IMR-90 (cell line): ENCODE results near the gene CTDSPL. TPM values are rescaled to one million over a fixed set of nuclear protein-coding genes. Genes with fewer than 3 reads are reported as not detected.

Experiments used
- ATAC-seq: fragments of 200-7000 bp; cut with Tn5 transposase; 2 replicates; pipeline ENCODE4 v1.9.1; 2020; ENCODE audit warnings: low read depth, mild to moderate bottlenecking, moderate library complexity
- BruUV-seq: library from RNA; stranded (reverse); fragments of 400-500 nt; replicated peaks from 2 replicates; lab custom pipeline; 2021; lab: Mats Ljungman, UMichigan
- CTCF ChIA-PET: fragments of 300-600 bp; formaldehyde crosslinking; extraction: SDS; loops from one replicate; lab custom pipeline; 2021; ENCODE audit warnings: antibody characterized with exemption; lab: Yijun Ruan, JAX
- POLR2A ChIA-PET: fragments of 300-600 bp; sonication (Branson Sonifier 250); formaldehyde crosslinking; loops from one replicate; lab custom pipeline; 2022; ENCODE audit warnings: antibody characterized with exemption; ENCODE audit not compliant: unreplicated experiment; lab: Charles Lee
- DNase-seq: peaks from one replicate; pipeline ENCODE4 v3.0.0; 2013
- H2AFZ ChIP-seq: replicated peaks from 2 replicates; pipeline ENCODE3; 2013; ENCODE audit warnings: low read length, mild to moderate bottlenecking; ENCODE audit not compliant: poor library complexity
- H2AK5ac ChIP-seq: 2 replicates; pipeline ENCODE4 v1.6.1; 2013; ENCODE audit warnings: low read depth, low read length, inconsistent platforms
- H2AK9ac ChIP-seq: replicated peaks from 2 replicates; pipeline ENCODE3; 2013; ENCODE audit warnings: mild to moderate bottlenecking, low read depth, low read length, moderate library complexity; ENCODE audit not compliant: poor library complexity
- H2BK120ac ChIP-seq: 2 replicates; pipeline ENCODE4 v1.6.1; 2013; ENCODE audit warnings: low read depth, low read length, inconsistent platforms
- H2BK15ac ChIP-seq: 3 replicates; pipeline ENCODE4 v1.6.1; 2013; ENCODE audit warnings: low read depth, low read length, inconsistent platforms
- H2BK20ac ChIP-seq: 2 replicates; pipeline ENCODE4 v1.6.1; 2013; ENCODE audit warnings: low read depth, mild to moderate bottlenecking, inconsistent platforms, low read length, moderate library complexity
- H2BK5ac ChIP-seq: 2 replicates; pipeline ENCODE4 v1.6.1; 2013; ENCODE audit warnings: mild to moderate bottlenecking, low read depth, low read length, inconsistent platforms; ENCODE audit not compliant: poor library complexity, severe bottlenecking
- H3K14ac ChIP-seq: replicated peaks from 2 replicates; pipeline ENCODE4 v1.6.1; 2013; ENCODE audit warnings: low read depth, low read length, inconsistent platforms
- H3K18ac ChIP-seq: 2 replicates; pipeline ENCODE4 v1.6.1; 2013; ENCODE audit warnings: low read depth, low read length, control low read depth
- H3K23ac ChIP-seq: 2 replicates; pipeline ENCODE4 v1.6.1; 2013; ENCODE audit warnings: low read depth, low read length, inconsistent platforms
- H3K27ac ChIP-seq: 2 replicates; pipeline ENCODE4 v1.5.1; 2013; ENCODE audit warnings: mild to moderate bottlenecking, control low read depth, low read length; ENCODE audit not compliant: insufficient read depth
- H3K27me3 ChIP-seq: 2 replicates; pipeline ENCODE4 v1.6.1; 2013; ENCODE audit warnings: low read length; ENCODE audit not compliant: control insufficient read depth, insufficient read depth
- H3K36me3 ChIP-seq: 2 replicates; pipeline ENCODE4 v1.6.1; 2013; ENCODE audit warnings: low read length, mixed read lengths; ENCODE audit not compliant: control insufficient read depth, insufficient read depth
- H3K4ac ChIP-seq: 2 replicates; pipeline ENCODE4 v1.6.1; 2013; ENCODE audit warnings: low read depth, low read length, inconsistent platforms
- H3K4me1 ChIP-seq: 2 replicates; pipeline ENCODE4 v1.6.1; 2013; ENCODE audit warnings: low read length, mixed read lengths; ENCODE audit not compliant: control insufficient read depth, insufficient read depth
- H3K4me2 ChIP-seq: 2 replicates; pipeline ENCODE4 v1.6.1; 2013; ENCODE audit warnings: low read depth, mild to moderate bottlenecking, control low read depth, low read length, moderate library complexity
- H3K4me3 ChIP-seq: 2 replicates; pipeline ENCODE4 v1.5.1; 2013; ENCODE audit warnings: low read depth, mild to moderate bottlenecking, control low read depth, low read length, moderate library complexity; ENCODE audit not compliant: insufficient read depth
- H3K56ac ChIP-seq: 2 replicates; pipeline ENCODE4 v1.6.1; 2013; ENCODE audit warnings: low read length, inconsistent platforms; ENCODE audit not compliant: insufficient read depth; ENCODE audit errors: extremely low read depth
- H3K79me1 ChIP-seq, 2 experiments: 2 replicates each; pipeline ENCODE4 v1.6.1; 2013; ENCODE audit warnings: low read length in 2 of 2, inconsistent platforms in 1 of 2, low read depth in 1 of 2
- H3K9ac ChIP-seq: 2 replicates; pipeline ENCODE4 v1.6.1; 2013; ENCODE audit warnings: low read depth, low read length, control low read depth
- H3K9me1 ChIP-seq: 2 replicates; pipeline ENCODE4 v1.6.1; 2013; ENCODE audit warnings: low read length, inconsistent platforms; ENCODE audit not compliant: insufficient read depth
- H3K9me3 ChIP-seq: 2 replicates; pipeline ENCODE4 v1.6.1; 2013; ENCODE audit warnings: low read length; ENCODE audit not compliant: control insufficient read depth, insufficient read depth
- H4K20me1 ChIP-seq: 2 replicates; pipeline ENCODE4 v1.6.1; 2013; ENCODE audit warnings: low read length, inconsistent platforms; ENCODE audit not compliant: insufficient read depth
- H4K5ac ChIP-seq: 2 replicates; pipeline ENCODE4 v1.6.1; 2013; ENCODE audit warnings: mild to moderate bottlenecking, low read depth, low read length, control low read depth
- H4K8ac ChIP-seq, 2 experiments: 2 replicates each; pipeline ENCODE4 v1.6.1; 2013; ENCODE audit warnings: low read depth in 2 of 2, low read length in 2 of 2, control low read depth in 1 of 2, inconsistent platforms in 1 of 2
- H4K91ac ChIP-seq: 2 replicates; pipeline ENCODE4 v1.6.1; 2013; ENCODE audit warnings: low read depth, low read length, inconsistent platforms; ENCODE audit not compliant: insufficient read depth
- RAD21 ChIP-seq: IDR thresholded peaks from 2 replicates; pipeline ENCODE4 v1.6.1; 2012; ENCODE audit warnings: low read length, improper control_type of control experiment
- RFX5 ChIP-seq: IDR thresholded peaks from 2 replicates; pipeline ENCODE4 v1.8.0; 2012; ENCODE audit warnings: low read depth, mild to moderate bottlenecking, low read length, moderate library complexity
- USF2 ChIP-seq: fragments of 150-350 bp; IDR thresholded peaks from 2 replicates; pipeline ENCODE4 v1.6.1; 2017; ENCODE audit warnings: mild to moderate bottlenecking, antibody characterized with exemption, low read length, low read depth
- WGBS, 2 experiments: methylation state at CpG; one replicate each; pipeline versions ENCODE4 v1.1.5 to v1.1.7; 2013; ENCODE audit warnings: missing lambda C conversion rate in 2 of 2; ENCODE audit not compliant: insufficient read length in 1 of 2; ENCODE audit errors: extremely low coverage in 2 of 2; 5-methylcytosine and 5-hydroxymethylcytosine counted together
- dilution Hi-C: fragments of 300-500 bp; cut with HindIII; formaldehyde crosslinking; loops from one replicate; pipeline ENCODE4 v1.14.3; 2018; ENCODE audit warnings: low sequenced_read_pairs; ENCODE audit not compliant: unreplicated experiment
- in situ Hi-C: fragments of 300-500 bp; cut with MboI; formaldehyde crosslinking; loops from 3 replicates; pipeline ENCODE4 v1.14.3; 2019; ENCODE audit warnings: low sequenced_read_pairs, inconsistent platforms, mixed read lengths
- intact Hi-C: fragments of 100-400 bp; cut with micrococcal nuclease; formaldehyde crosslinking; loops from 2 replicates; pipeline ENCODE4 v1.10.0; 2022
- polyA plus RNA-seq, 3 experiments: library from polyadenylated mRNA; depleted of rRNA; stranded (reverse); fragments of >200 nt; gene quantifications; 2 replicates each; pipeline ENCODE4 v1.2.3, GENCODE V29; 2012; ENCODE audit warnings: low replicate concordance in 1 of 3
- total RNA-seq: library from RNA; depleted of rRNA; stranded (reverse); fragments of >200 nt; gene quantifications from 2 replicates; pipeline ENCODE4 v1.2.3, GENCODE V29; 2012
- TF ChIP-seq, protein P1 (sequence below): fragments of 150-350 bp; IDR thresholded peaks from 2 replicates; pipeline ENCODE4 v1.6.1; 2016; ENCODE audit warnings: low read depth, mild to moderate bottlenecking, low read length, moderate library complexity, borderline replicate concordance

The CTDSPL gene
- total and polyA plus RNA-seq, 2 of the 4 experiments (the other 2 are of a cell fraction) = 24.5 to 29.0 TPM

DNA sequence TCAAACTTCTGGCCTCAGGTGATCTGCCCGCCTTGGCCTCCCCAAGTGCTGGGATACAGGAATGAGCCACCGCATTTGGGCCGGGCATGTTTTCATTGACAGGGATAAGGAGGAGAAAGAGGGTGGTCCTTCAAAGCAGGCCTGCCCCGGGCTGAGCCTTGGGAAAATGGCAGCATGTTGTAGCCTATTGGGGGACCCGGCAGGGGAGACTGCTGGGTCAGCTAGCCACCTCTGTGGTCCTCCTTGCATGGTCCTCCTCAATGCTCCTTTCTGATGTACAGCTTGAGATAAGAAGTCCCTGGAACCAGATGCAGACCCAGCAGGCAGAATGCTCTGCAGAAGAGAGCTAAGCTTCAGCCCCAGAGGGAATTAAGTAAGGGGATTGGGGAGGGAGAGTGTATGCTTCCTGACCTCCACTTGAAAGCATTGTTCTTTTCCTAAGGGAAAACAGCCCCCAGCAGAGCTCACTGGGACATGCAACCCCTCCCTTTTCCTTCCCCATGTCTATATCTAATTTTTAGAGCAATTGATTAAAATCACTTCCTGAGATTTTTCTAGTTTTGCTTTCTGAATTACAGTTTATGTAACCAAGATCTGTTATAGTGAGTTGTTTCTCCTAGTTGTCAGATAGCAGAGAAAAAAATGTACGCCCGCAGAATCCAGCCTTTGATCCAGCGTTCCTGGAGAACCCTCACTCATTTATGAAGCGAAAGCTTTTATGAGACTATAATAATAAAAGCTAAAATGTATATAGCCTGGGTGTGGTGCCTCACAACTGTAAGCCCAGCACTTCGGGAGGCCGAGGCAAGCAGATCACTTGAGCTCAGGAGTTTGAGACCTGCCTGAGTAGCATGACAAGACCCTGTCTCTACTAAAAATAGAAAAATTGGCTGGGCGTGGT, 80.2 kb downstream of the CTDSPL start (continued):
- no peak for TF ChIP-seq USF2

DNA sequence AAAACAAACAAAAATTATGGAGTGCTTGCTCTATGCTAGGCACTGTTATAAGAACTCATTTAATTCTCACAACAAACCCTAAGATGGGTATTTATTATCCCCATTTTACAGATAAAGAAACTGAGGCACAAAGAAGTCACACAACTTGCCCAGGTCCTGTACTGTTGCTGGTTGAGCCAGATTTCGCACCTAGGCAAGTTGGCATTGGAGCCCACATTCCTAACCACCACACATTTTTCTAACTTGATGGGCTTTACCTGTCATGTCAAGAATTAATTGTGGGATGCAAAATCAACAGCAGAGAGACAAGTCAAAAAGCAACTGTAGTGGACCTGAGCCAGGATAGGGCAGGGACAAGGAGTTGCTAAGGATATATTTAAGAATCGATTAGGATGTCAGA, 81.0 kb downstream of the CTDSPL start:
- ATAC-seq (no peak), DNase-seq (no peak)
- H3K56ac ChIP-seq = no peak overlapping the region
- H2BK15ac ChIP-seq = peak overlapping the region; percentile 47; the same call in 1 of the 3 replicates
- H2BK5ac ChIP-seq = no peak overlapping the region
- H3K79me1 ChIP-seq = peaks cover 15 to 63% of the 10 kb centered on the region in 2 experiments
- H4K20me1 ChIP-seq = peaks cover 7% of the 10 kb centered on the region; the same call in 1 of the 2 replicates
- H3K4me2 ChIP-seq = no peak overlapping the region
- CTCF ChIA-PET = no interaction called here
- BruUV-seq = no TSS peak
- H3K9me3 ChIP-seq = no peaks in the 10 kb centered on the region
- no peak overlapping the region for H4K8ac ChIP-seq
- peak overlapping the region; percentile 17; the same call in 1 of the 2 replicates for H3K4ac ChIP-seq
- H3K14ac ChIP-seq = 0 out of 2 replicates have a peak overlapping the region, but pooled peaks have one; percentile 29
- H3K9me1 ChIP-seq = peaks cover 21% of the 10 kb centered on the region
- 100% methylated on average over 1 of the region's 2 CpGs; no CpG with 5 or more reads in 1 of the 2 experiments for WGBS, 2 experiments
- no peak overlapping the region for H3K4me3 ChIP-seq
- H3K23ac ChIP-seq = no peak overlapping the region
- H2AK5ac ChIP-seq = no peak overlapping the region
- H3K27me3 ChIP-seq = no peaks in the 10 kb centered on the region
- H2BK20ac ChIP-seq = no peak overlapping the region
- no peak overlapping the region for H2BK120ac ChIP-seq
- no peak overlapping the region for H3K9ac ChIP-seq
- intact Hi-C loops = no loop called here
- POLR2A ChIA-PET = no interaction called here
- H2AFZ ChIP-seq = no peak overlapping the region
- dilution Hi-C loops = no loop called here
- no peaks in the 10 kb centered on the region for H3K36me3 ChIP-seq
- H2AK9ac ChIP-seq = no peak overlapping the region
- H4K91ac ChIP-seq = no peak overlapping the region
- in situ Hi-C loops = no loop called here
- no peak overlapping the region for H4K5ac ChIP-seq
- peaks cover 24% of the 10 kb centered on the region for H3K4me1 ChIP-seq
- no peak overlapping the region for H3K18ac ChIP-seq
- TF ChIP-seq, protein P1, sequence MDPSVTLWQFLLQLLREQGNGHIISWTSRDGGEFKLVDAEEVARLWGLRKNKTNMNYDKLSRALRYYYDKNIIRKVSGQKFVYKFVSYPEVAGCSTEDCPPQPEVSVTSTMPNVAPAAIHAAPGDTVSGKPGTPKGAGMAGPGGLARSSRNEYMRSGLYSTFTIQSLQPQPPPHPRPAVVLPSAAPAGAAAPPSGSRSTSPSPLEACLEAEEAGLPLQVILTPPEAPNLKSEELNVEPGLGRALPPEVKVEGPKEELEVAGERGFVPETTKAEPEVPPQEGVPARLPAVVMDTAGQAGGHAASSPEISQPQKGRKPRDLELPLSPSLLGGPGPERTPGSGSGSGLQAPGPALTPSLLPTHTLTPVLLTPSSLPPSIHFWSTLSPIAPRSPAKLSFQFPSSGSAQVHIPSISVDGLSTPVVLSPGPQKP = no peak
- TF ChIP-seq USF2 (no peak), RFX5 (no peak), RAD21 (no peak)
- no peak overlapping the region for H3K27ac ChIP-seq
